Activated T-helper 1 cell treated with anti-CD3 and anti-CD28 coated beads, Interleukin-12 subunit alpha, Interleukin-12 subunit beta, Interleukin-2, Interleukin-4 antibody, amounts not matched to agents 30 ng/mL and 10 ng/mL and 1 ng/mL, durations not matched to agents 14 hours and 24 hours and 36 hours (primary cell): Measurements from ENCODE around the gene APCS. TPM values are rescaled to one million over a fixed set of nuclear protein-coding genes. Genes with fewer than 3 reads are reported as not detected.

Experiments used
- DNase-seq: peaks from one replicate; pipeline ENCODE4 v3.0.0; 2021; ENCODE audit warnings: low spot score
- H3K27ac Mint-ChIP-seq: one replicate; pipeline ENCODE4 v1.8.0; 2021; ENCODE audit warnings: mild to moderate bottlenecking, mixed read lengths
- H3K27me3 Mint-ChIP-seq: one replicate; pipeline ENCODE4 v1.8.0; 2022; ENCODE audit warnings: mild to moderate bottlenecking, moderate library complexity, mixed read lengths; ENCODE audit not compliant: insufficient read depth
- H3K36me3 Mint-ChIP-seq: one replicate; pipeline ENCODE4 v1.8.0; 2021; ENCODE audit warnings: low read depth, mixed read lengths
- H3K4me1 Mint-ChIP-seq: one replicate; pipeline ENCODE4 v1.8.0; 2021; ENCODE audit warnings: low read depth, mixed read lengths
- H3K4me3 Mint-ChIP-seq: one replicate; pipeline ENCODE4 v1.8.0; 2021; ENCODE audit warnings: mild to moderate bottlenecking, moderate library complexity, mixed read lengths
- H3K9me3 Mint-ChIP-seq: one replicate; pipeline ENCODE4 v1.8.0; 2021; ENCODE audit warnings: mixed read lengths
- intact Hi-C: fragments of 100-400 bp; cut with micrococcal nuclease; formaldehyde crosslinking; loops from one replicate; pipeline ENCODE4 v1.15.1; 2024
- total RNA-seq: library from RNA; stranded (reverse); gene quantifications from 2 replicates; pipeline ENCODE4 v1.2.3, GENCODE V29; 2022

APCS gene, protein sequence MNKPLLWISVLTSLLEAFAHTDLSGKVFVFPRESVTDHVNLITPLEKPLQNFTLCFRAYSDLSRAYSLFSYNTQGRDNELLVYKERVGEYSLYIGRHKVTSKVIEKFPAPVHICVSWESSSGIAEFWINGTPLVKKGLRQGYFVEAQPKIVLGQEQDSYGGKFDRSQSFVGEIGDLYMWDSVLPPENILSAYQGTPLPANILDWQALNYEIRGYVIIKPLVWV
- not detected in 2 replicates for total RNA-seq

DNA sequence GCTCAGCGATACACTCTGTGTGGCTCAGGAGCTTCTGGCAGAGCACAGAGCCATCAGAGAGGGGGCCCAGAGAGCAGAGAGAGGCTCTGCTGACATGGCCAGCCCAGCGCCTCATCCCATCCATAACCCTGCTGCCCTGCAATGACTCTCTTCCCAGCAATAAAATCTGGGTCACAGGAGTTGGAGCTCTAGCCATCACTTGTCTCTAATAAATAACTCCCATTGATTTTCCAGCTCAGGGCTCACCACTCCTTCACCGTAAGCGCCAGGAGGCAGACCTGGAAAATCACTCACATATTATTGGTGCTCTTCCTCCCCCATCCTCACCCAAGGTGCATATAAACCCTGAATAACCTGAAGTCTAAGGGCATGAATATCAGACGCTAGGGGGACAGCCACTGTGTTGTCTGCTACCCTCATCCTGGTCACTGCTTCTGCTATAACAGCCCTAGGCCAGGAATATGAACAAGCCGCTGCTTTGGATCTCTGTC, at the start of gene APCS:
Gene APCS, plus strand, starts transcription at position 366 of the 491 bp plus-strand sequence. Its CDS starts 96 bp downstream, at position 462.
- no peaks in the 10 kb centered on the region for H3K4me1 Mint-ChIP-seq
- no peaks in the 10 kb centered on the region for H3K36me3 Mint-ChIP-seq
- no peaks in the 10 kb centered on the region for H3K9me3 Mint-ChIP-seq
- intact Hi-C loops, result no loop called here
- H3K27me3 Mint-ChIP-seq, result peaks cover 1% of the 10 kb centered on the region
- no peak for DNase-seq
- H3K27ac Mint-ChIP-seq, result no peak within 1 kb of the TSS
- no peak within 1 kb of the TSS for H3K4me3 Mint-ChIP-seq

DNA sequence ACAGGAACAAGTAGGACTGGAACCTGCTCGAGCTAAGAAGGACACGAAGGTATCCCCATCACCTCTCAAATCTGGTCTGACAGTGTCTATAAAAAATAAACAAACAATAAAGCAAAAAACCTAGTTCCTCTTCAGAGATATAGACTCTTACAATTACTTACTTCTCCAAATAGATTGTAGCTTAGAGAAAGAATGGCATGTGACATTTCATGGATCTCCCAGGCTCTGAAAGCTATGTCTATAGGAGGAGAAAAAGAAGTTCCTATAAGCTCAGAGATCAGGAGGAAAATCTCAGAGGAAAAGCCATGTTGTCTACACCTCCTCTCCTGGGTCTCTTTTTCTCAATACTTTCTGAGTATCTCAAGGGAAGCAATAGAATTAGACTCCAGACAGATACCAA, 39.5 kb upstream of the APCS start:
- Mint-ChIP-seq H3K27ac (no peak overlapping the region), H3K27me3 (no peaks in the 10 kb centered on the region), H3K4me3 (no peak overlapping the region), H3K4me1 (no peaks in the 10 kb centered on the region), H3K9me3 (no peaks in the 10 kb centered on the region), H3K36me3 (no peaks in the 10 kb centered on the region)
- intact Hi-C loops, result no loop called here
- DNase-seq, result no peak

DNA sequence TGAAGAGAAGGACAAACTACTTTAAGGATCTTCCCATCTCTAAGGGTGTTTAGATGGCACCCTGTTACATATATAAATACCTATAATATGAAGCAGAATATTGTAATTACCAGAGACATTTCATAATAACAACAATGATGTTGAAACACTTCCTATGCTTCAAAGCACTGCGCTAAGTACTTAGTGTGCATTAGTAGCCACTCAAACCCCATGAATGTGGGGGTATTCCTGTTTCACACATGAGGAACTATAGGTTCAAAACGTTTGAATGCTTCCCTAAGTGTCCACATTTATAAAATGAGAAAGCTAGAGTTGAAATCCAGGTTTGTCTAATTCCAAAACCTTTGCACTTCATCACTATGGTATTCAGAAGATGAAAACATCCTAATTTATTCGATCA, 33.4 kb upstream of the APCS start:
- intact Hi-C loops, result no loop called here
- Mint-ChIP-seq H3K4me1 (no peaks in the 10 kb centered on the region), H3K4me3 (no peak overlapping the region), H3K9me3 (no peaks in the 10 kb centered on the region), H3K27me3 (no peaks in the 10 kb centered on the region), H3K27ac (no peak overlapping the region), H3K36me3 (no peaks in the 10 kb centered on the region)
- no peak for DNase-seq

DNA sequence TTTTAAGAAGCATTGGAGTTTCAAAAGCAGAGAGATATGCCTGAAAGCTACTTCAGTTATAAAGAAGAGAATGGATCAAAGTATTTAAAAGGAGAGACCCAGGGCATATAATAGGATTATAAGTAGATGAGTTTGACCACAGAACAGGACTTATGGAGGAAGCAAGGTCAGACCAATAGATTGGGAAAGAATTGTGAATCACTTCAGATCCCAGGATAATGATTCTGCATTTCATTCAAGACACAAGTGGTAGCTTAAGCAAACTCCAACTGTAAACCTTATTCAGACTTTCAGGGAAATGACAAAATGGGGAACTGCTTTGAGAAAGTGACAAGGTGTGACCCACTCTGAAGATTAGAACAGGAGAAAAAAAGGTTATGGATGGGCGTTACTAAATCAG, 32.9 kb upstream of the APCS start:
- H3K4me1 Mint-ChIP-seq, result no peaks in the 10 kb centered on the region
- intact Hi-C loops, result no loop called here
- no peak overlapping the region for H3K27ac Mint-ChIP-seq
- H3K27me3 Mint-ChIP-seq, result no peaks in the 10 kb centered on the region
- no peak for DNase-seq
- no peak overlapping the region for H3K4me3 Mint-ChIP-seq
- H3K9me3 Mint-ChIP-seq, result no peaks in the 10 kb centered on the region
- H3K36me3 Mint-ChIP-seq, result no peaks in the 10 kb centered on the region

DNA sequence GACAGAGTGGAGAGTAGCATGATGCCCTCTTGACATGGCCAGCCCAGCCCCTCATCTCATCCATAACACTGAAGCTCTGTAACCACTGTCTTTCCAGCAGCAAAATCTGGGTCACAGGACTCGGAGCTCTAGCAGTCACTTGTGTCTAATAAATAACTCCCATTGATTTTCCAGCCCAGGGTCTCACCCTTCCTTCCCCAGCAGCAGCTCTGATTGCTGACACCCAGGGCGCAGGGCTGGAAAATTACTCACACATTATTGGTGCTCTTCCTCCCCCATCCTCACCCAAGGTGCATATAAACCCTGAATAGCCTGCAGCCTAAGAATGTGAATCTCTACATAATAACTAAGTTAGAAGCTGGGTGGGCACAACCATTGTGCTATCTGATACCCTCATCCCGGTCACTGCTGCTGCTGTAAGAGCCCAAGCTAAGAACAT, 30.7 kb upstream of the APCS start:
- Mint-ChIP-seq H3K4me1 (no peaks in the 10 kb centered on the region), H3K27me3 (no peaks in the 10 kb centered on the region), H3K9me3 (no peaks in the 10 kb centered on the region), H3K36me3 (no peaks in the 10 kb centered on the region), H3K4me3 (no peak overlapping the region), H3K27ac (no peak overlapping the region)
- intact Hi-C loops, result no loop called here
- no peak for DNase-seq

DNA sequence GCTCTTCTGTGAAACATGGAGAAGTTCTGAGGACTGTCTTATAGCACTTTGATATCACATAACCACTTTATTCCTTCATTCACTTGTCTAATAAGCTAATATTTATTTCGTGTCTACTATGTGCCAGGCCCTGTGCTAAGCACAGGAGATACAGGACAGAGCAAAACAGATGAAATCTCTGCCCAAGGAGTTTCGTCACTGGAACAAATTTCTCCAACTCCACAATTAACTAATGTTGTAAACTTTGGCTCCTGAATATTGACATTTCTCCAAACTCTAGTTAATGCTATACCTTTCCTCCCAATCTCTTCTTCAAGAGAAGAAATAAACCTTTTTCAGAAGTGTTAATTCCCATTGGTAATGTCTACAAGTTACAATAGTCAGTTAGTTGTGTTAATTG, 27.0 kb upstream of the APCS start:
- Mint-ChIP-seq H3K9me3 (no peaks in the 10 kb centered on the region), H3K27me3 (no peaks in the 10 kb centered on the region), H3K4me3 (no peak overlapping the region), H3K4me1 (no peaks in the 10 kb centered on the region), H3K36me3 (no peaks in the 10 kb centered on the region), H3K27ac (no peak overlapping the region)
- intact Hi-C loops, result no loop called here
- DNase-seq, result no peak

DNA sequence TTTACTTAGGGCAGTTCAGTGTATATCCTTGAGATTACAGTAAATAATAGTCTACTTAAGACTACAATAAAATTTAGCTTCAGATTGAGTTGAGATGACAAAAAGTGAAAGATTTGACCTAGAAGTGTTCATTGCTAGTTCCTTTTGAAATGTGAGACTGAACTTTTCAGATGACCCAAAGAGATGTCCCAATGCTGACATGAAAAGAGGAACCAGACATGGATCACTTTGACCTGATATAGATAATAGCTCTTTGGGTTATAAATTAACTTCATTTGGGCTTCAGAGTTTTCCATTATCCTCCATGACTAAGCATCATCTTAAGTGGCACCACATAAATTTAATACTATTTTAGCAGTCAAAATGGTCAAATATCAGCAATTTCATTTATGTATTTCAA, 26.1 kb upstream of the APCS start:
- H3K4me3 Mint-ChIP-seq, result no peak overlapping the region
- H3K9me3 Mint-ChIP-seq, result no peaks in the 10 kb centered on the region
- no peaks in the 10 kb centered on the region for H3K4me1 Mint-ChIP-seq
- no peaks in the 10 kb centered on the region for H3K36me3 Mint-ChIP-seq
- intact Hi-C loops, result no loop called here
- H3K27ac Mint-ChIP-seq, result no peak overlapping the region
- H3K27me3 Mint-ChIP-seq, result no peaks in the 10 kb centered on the region
- no peak for DNase-seq

DNA sequence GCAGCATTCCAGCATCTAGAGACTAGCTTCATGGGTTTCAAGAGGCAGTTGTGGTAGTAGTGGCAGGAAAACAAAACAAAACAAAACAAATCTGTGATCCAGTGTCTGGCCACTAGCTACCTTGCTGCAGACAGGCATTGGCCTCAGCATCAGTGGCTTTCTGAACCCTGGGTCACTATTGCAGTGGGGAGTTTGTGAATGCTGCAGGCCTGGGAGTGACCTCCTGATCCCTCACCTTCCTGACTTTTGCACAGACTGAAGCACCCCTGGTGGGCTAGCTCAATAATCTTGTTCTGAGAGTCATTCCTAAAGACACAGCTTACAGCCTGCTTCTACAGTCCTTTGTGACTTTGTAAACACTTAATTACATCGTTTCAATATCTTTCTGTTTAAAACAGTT, 24.9 kb upstream of the APCS start:
- H3K27ac Mint-ChIP-seq, result no peak overlapping the region
- H3K27me3 Mint-ChIP-seq, result no peaks in the 10 kb centered on the region
- DNase-seq, result no peak
- H3K9me3 Mint-ChIP-seq, result no peaks in the 10 kb centered on the region
- no peaks in the 10 kb centered on the region for H3K4me1 Mint-ChIP-seq
- no peaks in the 10 kb centered on the region for H3K36me3 Mint-ChIP-seq
- intact Hi-C loops, result no loop called here
- H3K4me3 Mint-ChIP-seq, result no peak overlapping the region

DNA sequence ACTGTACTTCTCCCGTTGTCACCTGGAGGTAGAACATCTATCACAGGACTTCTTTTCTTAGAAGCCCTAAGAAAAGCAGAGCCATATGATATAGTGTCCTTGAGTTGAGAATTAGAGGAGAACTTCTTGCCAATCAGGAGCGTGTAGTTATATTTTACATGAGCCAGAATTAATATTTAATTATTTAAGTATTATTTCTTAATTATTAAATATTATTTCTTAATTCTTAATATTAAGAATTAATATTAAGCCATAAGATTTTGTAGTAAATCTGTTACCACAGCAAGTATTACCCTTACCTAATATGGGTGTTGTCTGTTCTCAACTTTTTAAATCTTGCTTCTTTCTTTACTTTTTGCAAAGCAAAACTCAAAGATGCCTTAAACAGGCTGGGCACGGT, 10.2 kb upstream of the APCS start:
- intact Hi-C loops, result no loop called here
- H3K27ac Mint-ChIP-seq, result no peak overlapping the region
- H3K27me3 Mint-ChIP-seq, result peaks cover 3% of the 10 kb centered on the region
- DNase-seq, result no peak
- H3K4me3 Mint-ChIP-seq, result no peak overlapping the region
- H3K36me3 Mint-ChIP-seq, result no peaks in the 10 kb centered on the region
- H3K9me3 Mint-ChIP-seq, result no peaks in the 10 kb centered on the region
- H3K4me1 Mint-ChIP-seq, result no peaks in the 10 kb centered on the region

DNA sequence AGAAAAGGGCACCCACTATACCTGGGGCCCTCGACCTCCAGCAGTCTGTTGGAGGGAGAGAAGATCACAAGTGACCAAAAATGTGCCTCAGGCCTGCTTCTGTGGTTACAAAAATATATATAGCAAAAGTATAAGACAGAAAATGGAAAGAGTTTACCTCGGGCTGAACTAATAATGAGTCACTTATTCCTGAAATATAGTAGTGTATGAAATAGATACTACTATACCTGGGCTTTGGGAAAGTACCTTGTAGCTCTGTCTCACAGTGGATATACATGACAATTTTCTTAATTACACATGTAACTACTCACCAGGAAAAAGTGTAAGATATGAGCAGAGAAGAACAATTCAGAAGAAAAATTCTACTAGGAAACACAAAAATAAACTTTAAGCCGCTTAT, 7.3 kb upstream of the APCS start:
- Mint-ChIP-seq H3K4me3 (no peak overlapping the region), H3K9me3 (no peaks in the 10 kb centered on the region), H3K36me3 (no peaks in the 10 kb centered on the region), H3K27ac (no peak overlapping the region), H3K27me3 (peaks cover 4% of the 10 kb centered on the region), H3K4me1 (no peaks in the 10 kb centered on the region)
- intact Hi-C loops, result no loop called here
- no peak for DNase-seq

DNA sequence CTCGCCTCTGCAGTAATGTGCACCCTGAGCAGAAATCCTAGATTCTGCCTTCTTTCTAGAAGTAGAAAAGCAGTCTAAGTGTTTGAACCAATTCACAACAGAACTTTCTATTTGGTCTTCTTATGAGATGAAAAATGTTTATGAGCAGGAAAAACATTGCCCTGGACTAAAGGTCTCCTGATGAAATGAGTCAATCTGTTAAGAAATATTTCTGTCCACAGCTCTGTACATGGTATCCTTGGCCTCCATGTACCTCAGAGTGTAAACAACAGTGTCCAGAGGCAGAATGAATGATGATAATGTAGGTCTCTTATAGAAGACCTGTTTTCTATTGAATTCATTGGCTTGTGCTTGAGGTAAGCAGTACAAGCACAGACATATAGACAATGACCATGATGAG, 6.2 kb upstream of the APCS start:
- intact Hi-C loops, result no loop called here
- H3K4me1 Mint-ChIP-seq, result no peaks in the 10 kb centered on the region
- DNase-seq, result no peak
- H3K27ac Mint-ChIP-seq, result no peak overlapping the region
- H3K36me3 Mint-ChIP-seq, result no peaks in the 10 kb centered on the region
- no peak overlapping the region for H3K4me3 Mint-ChIP-seq
- no peaks in the 10 kb centered on the region for H3K9me3 Mint-ChIP-seq
- H3K27me3 Mint-ChIP-seq, result peaks cover 4% of the 10 kb centered on the region

DNA sequence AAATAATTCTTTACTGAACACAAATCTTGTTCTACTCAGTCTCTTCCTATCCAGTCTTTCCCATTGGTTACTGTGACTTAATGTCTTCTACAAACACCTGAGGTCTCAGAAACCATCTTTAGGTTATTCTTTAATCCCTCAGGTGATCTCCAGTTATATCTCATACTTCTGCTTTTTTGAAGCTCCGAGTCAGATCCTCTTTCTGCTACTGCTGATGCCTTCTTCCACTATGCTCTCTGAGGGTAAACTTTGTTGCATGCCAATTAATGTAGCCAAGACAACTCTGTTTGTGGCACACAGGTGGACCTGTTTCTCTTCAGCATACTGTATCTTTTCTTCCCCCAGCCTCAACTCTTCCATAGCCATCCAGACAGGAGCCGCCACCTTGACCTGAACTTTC, 3.1 kb upstream of the APCS start:
- Mint-ChIP-seq H3K27me3 (peaks cover 1% of the 10 kb centered on the region), H3K4me1 (no peaks in the 10 kb centered on the region), H3K9me3 (no peaks in the 10 kb centered on the region), H3K27ac (no peak overlapping the region), H3K36me3 (no peaks in the 10 kb centered on the region), H3K4me3 (no peak overlapping the region)
- intact Hi-C loops, result no loop called here
- DNase-seq, result no peak

DNA sequence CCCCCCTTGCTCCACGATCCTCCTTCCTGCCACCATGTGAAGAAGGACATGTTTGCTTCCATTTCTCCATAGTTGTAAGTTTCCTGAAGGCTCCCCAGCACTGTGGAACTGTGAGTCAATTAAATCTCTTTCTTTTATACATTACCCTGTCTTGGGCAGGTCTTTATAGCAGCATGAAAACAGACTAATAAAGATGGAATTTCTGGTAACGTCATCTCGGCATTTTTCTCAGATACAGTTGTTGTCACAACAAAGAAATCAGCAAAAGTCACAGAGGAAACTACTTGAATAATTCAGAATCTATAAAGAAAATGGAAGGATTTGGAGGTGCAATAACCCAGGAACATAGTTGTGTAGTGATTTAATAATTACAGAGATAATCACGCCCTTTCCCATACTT, 4.4 kb downstream of the APCS start:
- H3K36me3 Mint-ChIP-seq, result no peaks in the 10 kb centered on the region
- intact Hi-C loops, result no loop called here
- H3K4me3 Mint-ChIP-seq, result no peak overlapping the region
- no peak for DNase-seq
- no peaks in the 10 kb centered on the region for H3K4me1 Mint-ChIP-seq
- no peaks in the 10 kb centered on the region for H3K9me3 Mint-ChIP-seq
- no peaks in the 10 kb centered on the region for H3K27me3 Mint-ChIP-seq
- H3K27ac Mint-ChIP-seq, result no peak overlapping the region
